Sigmoid colon (tissue), 7 donors: Measurements from ENCODE around the gene SRRM4. TPM values are rescaled to one million over a fixed set of nuclear protein-coding genes. Genes with fewer than 3 reads are reported as not detected.

ENCODE experiments used
- DNase-seq: peaks from one replicate; pipeline ENCODE4 v3.0.0-alpha.2; 2019
- H3K27ac ChIP-seq, 4 donors: fragments of 200-600 bp; sonication (generic); one replicate each; pipeline ENCODE4 v1.5.1; 2016 to 2019; ENCODE audit warnings: mild to moderate bottlenecking in 1 of 4
- H3K27me3 ChIP-seq, 3 donors: fragments of 200-600 bp; sonication (generic); one replicate each; pipeline ENCODE4 v1.5.1; 2019; ENCODE audit warnings: mild to moderate bottlenecking in 1 of 3
- H3K36me3 ChIP-seq, 4 donors: fragments of 200-600 bp; sonication (generic); one replicate each; pipeline ENCODE4 v1.5.1; 2016 to 2019
- H3K4me1 ChIP-seq, 4 donors: fragments of 200-600 bp; sonication (generic); one replicate each; pipeline ENCODE4 v1.5.1; 2017 to 2019
- H3K4me3 ChIP-seq, 4 donors: fragments of 200-600 bp; sonication (generic); one replicate each; pipeline ENCODE4 v1.5.1; 2017 to 2019; ENCODE audit warnings: mild to moderate bottlenecking in 2 of 4, moderate library complexity in 1 of 4
- H3K9me3 ChIP-seq, 4 donors: fragments of 200-600 bp in 3 of 4; sonication (generic) in 3 of 4; one replicate each; pipeline versions ENCODE4 v1.5.1 to v1.6.1; 2013 to 2019
- EP300 ChIP-seq, 4 donors: sonication (generic); formaldehyde crosslinking; IDR thresholded peaks; one replicate each; pipeline ENCODE4 v1.6.1; 2017; ENCODE audit warnings: antibody characterized with exemption in 4 of 4
- POLR2A ChIP-seq, 2 donors: fragments of 450-650 bp; IDR thresholded peaks; one replicate each; pipeline ENCODE4 v1.6.1; 2016; ENCODE audit warnings: antibody characterized with exemption in 2 of 2, mild to moderate bottlenecking in 2 of 2, moderate library complexity in 2 of 2
- POLR2AphosphoS5 ChIP-seq, 4 donors: sonication (generic); formaldehyde crosslinking; IDR thresholded peaks; one replicate each; pipeline ENCODE4 v1.6.1; 2017; ENCODE audit warnings: antibody characterized with exemption in 4 of 4
- WGBS, 2 donors: extraction: QIAGEN DNeasy Blood & Tissue Kit; methylation state at CpG; one replicate each; pipeline ENCODE4 v1.1.7; 2013; 5-methylcytosine and 5-hydroxymethylcytosine counted together
- intact Hi-C: fragments of 100-400 bp; cut with DNase I; formaldehyde crosslinking; loops from one replicate; pipeline ENCODE4 v1.15.1; 2023
- polyA plus RNA-seq, 3 donors: library from polyadenylated mRNA; stranded (reverse); fragments of 200-250 nt; gene quantifications; one replicate each; pipeline ENCODE4 v1.2.3, GENCODE V29; 2013
- total RNA-seq, 4 donors: library from RNA; depleted of rRNA; stranded (reverse); fragments of >200 nt; gene quantifications; one replicate each; pipeline ENCODE4 v1.1.0, GENCODE V29; 2016
- TF ChIP-seq, protein P1 (sequence below), 4 experiments: fragments of 450-650 bp in 3 of 4; fragments of 200-600 bp in 1 of 4; IDR thresholded peaks; one replicate each; pipeline ENCODE4 v1.5.1; 2016 to 2019; ENCODE audit warnings: antibody characterized with exemption in 4 of 4, mild to moderate bottlenecking in 3 of 4, moderate library complexity in 2 of 4
- donor health status: healthy with polysubstance abuse.
- donor health status: Bipolar disorder and iron deficiency.
- donor health status: healthy.

SRRM4 gene, protein sequence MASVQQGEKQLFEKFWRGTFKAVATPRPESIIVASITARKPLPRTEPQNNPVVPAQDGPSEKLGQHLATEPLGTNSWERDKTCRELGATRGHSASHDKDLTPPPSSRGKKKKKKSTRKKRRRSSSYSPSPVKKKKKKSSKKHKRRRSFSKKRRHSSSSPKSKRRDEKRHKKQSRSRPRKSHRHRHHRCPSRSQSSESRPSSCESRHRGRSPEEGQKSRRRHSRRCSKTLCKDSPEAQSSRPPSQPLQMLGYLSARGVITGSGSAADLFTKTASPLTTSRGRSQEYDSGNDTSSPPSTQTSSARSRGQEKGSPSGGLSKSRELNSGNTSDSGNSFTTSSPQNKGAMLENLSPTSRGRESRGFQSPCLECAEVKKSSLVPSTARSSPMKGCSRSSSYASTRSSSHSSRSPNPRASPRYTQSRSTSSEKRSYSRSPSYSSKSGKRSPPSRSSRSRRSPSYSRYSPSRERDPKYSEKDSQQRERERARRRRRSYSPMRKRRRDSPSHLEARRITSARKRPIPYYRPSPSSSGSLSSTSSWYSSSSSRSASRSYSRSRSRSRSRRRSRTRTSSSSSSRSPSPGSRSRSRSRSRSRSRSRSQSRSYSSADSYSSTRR
- total RNA-seq (under 1 TPM in 2 of 4 donors, not detected in 2; under 0.01 to 0.14 TPM), polyA plus RNA-seq (under 1 TPM in 1 of 3 donors, not detected in 2; 0.07 TPM)

DNA sequence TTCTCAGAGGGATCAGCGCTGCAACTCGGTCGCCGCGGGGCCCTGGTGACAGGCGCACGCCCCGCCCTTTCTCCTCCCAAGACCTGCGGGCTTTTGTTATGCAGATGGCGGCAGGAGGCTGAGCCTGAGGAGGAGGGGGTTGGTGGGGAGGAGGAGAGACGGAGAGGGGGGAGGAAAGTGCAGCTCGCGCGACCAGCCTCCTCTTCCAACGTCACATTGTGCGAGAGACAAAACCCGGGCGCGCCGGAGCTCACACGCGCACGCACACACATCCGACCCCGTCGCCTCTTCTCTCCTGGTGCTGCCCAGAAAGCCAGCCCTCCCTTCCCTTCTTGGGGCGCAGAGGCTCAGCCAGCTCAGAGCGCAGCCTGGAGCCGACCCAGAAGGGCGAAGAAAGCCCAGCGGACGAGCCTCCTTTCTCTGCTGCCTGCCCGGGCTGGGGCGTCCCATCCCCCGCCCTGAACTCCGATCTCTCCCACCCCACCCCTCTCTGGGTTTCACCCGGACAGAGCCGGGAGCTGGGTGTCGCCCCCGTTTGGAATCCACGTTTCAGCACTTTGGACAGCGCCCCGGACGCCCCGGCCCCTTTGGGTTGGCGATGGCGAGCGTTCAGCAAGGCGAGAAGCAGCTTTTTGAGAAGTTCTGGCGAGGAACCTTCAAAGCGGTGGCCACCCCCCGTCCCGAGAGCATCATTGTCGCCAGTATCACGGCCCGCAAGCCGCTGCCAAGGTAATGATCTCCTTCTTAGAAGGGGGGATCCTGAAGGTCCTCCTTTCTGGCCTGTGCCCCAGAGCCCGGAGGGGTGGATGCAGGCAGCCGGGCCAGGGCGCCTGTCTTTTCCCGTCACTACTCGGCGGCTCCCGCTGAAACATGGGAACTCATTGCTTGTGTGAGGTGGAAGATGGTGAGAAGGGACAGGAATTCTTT is at the start of gene SRRM4:
SRRM4 (plus strand) TSS at position 257 of the 927 bp plus-strand sequence; CDS start at position 599, 342 bp downstream.
- H3K27me3 ChIP-seq: peaks cover 23 to 60% (median 34%) of the 10 kb centered on the region in 3 donors
- DNase-seq: no peak
- H3K9me3 ChIP-seq: no peaks in the 10 kb centered on the region
- no peak for TF ChIP-seq EP300 (IDR thresholded peaks at IDR 0.05)
- no peak for TF ChIP-seq POLR2A (IDR thresholded peaks at IDR 0.05)
- TF ChIP-seq, protein P1, sequence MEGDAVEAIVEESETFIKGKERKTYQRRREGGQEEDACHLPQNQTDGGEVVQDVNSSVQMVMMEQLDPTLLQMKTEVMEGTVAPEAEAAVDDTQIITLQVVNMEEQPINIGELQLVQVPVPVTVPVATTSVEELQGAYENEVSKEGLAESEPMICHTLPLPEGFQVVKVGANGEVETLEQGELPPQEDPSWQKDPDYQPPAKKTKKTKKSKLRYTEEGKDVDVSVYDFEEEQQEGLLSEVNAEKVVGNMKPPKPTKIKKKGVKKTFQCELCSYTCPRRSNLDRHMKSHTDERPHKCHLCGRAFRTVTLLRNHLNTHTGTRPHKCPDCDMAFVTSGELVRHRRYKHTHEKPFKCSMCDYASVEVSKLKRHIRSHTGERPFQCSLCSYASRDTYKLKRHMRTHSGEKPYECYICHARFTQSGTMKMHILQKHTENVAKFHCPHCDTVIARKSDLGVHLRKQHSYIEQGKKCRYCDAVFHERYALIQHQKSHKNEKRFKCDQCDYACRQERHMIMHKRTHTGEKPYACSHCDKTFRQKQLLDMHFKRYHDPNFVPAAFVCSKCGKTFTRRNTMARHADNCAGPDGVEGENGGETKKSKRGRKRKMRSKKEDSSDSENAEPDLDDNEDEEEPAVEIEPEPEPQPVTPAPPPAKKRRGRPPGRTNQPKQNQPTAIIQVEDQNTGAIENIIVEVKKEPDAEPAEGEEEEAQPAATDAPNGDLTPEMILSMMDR (IDR thresholded peaks at IDR 0.05): no peak
- no peak for TF ChIP-seq POLR2AphosphoS5 (IDR thresholded peaks at IDR 0.05)
- intact Hi-C loops: no loop called here
- no peak within 1 kb of the TSS for H3K27ac ChIP-seq
- 3 to 8% methylated on average over 64 of the region's 64 CpGs for WGBS, 2 donors
- H3K4me1 ChIP-seq: peaks cover 0 to 21% (median 19%) of the 10 kb centered on the region in 4 donors
- H3K4me3 ChIP-seq: peak within 1 kb of the TSS in 1 of 4 donors; percentile 7
- H3K36me3 ChIP-seq: no peaks in the 10 kb centered on the region

DNA sequence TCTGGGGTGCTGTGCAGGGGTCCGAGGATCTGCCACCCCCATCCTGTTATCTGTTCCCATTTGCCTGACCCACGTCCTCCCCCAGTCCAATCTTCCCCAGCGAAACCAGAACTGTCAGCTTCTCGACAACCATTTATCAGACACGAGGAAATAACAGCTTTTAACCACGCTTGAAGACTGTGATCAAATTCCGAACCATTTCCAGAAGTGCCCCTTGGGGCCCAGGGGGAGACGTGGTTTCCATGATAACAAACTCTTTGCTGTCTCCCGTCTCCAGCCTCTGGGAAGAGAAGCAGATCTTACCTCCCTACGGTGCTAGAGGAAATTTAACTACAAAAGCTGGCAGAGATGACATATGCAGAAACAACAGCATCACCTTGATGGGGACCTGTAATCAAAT is 35.1 kb upstream of the SRRM4 start:
- DNase-seq: no peak
- TF ChIP-seq EP300 (IDR thresholded peaks at IDR 0.05) (no peak), POLR2A (IDR thresholded peaks at IDR 0.05) (no peak), POLR2AphosphoS5 (IDR thresholded peaks at IDR 0.05) (no peak)
- TF ChIP-seq, protein P1 (IDR thresholded peaks at IDR 0.05): no peak
- intact Hi-C loops: no loop called here
- Histone ChIP-seq H3K27ac (no peak overlapping the region), H3K4me3 (no peak overlapping the region), H3K27me3 (peaks cover 0 to 7% (median 5%) of the 10 kb centered on the region in 3 donors), H3K9me3 (no peaks in the 10 kb centered on the region), H3K4me1 (no peaks in the 10 kb centered on the region), H3K36me3 (no peaks in the 10 kb centered on the region)
- WGBS, 2 donors: 66 to 71% methylated on average over 10 of the region's 10 CpGs

DNA sequence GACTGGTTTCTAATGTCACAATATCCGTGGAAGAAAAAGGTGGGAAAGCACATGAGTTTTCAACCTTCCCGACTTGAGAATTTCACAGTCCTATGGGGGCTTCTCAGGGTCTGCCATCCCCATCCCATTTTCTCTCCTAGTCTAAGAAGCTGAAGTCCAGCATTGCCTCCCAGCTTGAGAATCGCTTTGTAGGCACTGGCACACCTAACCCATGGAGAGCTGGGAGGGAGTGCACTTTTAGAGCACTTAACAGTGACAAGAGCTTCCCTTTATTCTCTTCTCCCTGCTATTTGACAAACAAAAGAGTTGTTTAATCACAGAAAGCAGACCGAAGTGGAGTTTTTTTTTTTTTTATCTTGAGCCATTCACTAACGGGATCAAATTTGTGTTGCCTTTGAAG is 22.8 kb upstream of the SRRM4 start:
- no peaks in the 10 kb centered on the region for H3K4me1 ChIP-seq
- no peaks in the 10 kb centered on the region for H3K36me3 ChIP-seq
- H3K27me3 ChIP-seq: no peaks in the 10 kb centered on the region
- no peaks in the 10 kb centered on the region for H3K9me3 ChIP-seq
- DNase-seq: no peak
- 44 to 65% methylated on average over 5 of the region's 5 CpGs for WGBS, 2 donors
- H3K27ac ChIP-seq: no peak overlapping the region
- no peak overlapping the region for H3K4me3 ChIP-seq
- intact Hi-C loops: no loop called here
- TF ChIP-seq POLR2A (IDR thresholded peaks at IDR 0.05): no peak
- TF ChIP-seq, protein P1 (IDR thresholded peaks at IDR 0.05): no peak
- no peak for TF ChIP-seq POLR2AphosphoS5 (IDR thresholded peaks at IDR 0.05)
- no peak for TF ChIP-seq EP300 (IDR thresholded peaks at IDR 0.05)

DNA sequence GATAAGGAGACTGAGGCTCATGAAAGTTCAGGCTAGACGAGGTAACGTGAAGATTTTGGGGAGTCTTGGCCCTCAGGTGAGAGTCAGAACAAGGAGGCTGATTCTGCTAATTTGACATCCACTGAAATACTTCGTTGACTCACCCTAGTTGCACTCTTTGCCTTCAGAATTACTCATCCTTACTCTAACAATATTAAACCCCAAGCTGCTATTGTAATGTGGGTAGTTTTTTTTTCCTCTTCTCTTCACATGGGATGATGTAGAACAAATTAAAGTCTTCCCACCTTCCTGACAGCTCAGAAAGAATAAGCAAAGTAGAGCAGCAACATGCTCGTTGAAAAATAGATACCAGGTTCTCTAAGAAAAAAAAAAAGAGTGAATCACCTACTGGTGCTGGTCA is 22.0 kb upstream of the SRRM4 start:
- intact Hi-C loops: no loop called here
- H3K9me3 ChIP-seq: peaks cover 0 to 3% (median 0%) of the 10 kb centered on the region in 4 donors
- H3K36me3 ChIP-seq: no peaks in the 10 kb centered on the region
- no peaks in the 10 kb centered on the region for H3K4me1 ChIP-seq
- 52 to 65% methylated on average over 4 of the region's 4 CpGs for whole genome bisulfite sequencing, 2 donors
- H3K4me3 ChIP-seq: no peak overlapping the region
- no peak for DNase-seq
- no peak overlapping the region for H3K27ac ChIP-seq
- TF ChIP-seq, protein P1 (IDR thresholded peaks at IDR 0.05): no peak
- TF ChIP-seq POLR2A (IDR thresholded peaks at IDR 0.05): no peak
- no peak for TF ChIP-seq POLR2AphosphoS5 (IDR thresholded peaks at IDR 0.05)
- TF ChIP-seq EP300 (IDR thresholded peaks at IDR 0.05): no peak
- no peaks in the 10 kb centered on the region for H3K27me3 ChIP-seq
